K562 (cell line): ENCODE results near the gene LINGO3. TPM values are rescaled to one million over a fixed set of nuclear protein-coding genes. Genes with fewer than 3 reads are reported as not detected.

Source experiments
- ATAC-seq: fragments of 200-7000 bp; cut with Tn5 transposase; 3 replicates; pipeline ENCODE4 v1.9.1; 2020; ENCODE audit warnings: moderate library complexity
- BruUV-seq: library from RNA; stranded (reverse); fragments of 400-500 nt; replicated peaks from 2 replicates; lab custom pipeline; 2021; lab: Mats Ljungman, UMichigan
- CTCF ChIA-PET: fragments of 300-600 bp; formaldehyde crosslinking; extraction: SDS; loops from one replicate; lab custom pipeline; 2021; ENCODE audit warnings: low intra/inter-chr PET ratio; lab: Yijun Ruan, JAX
- POLR2A ChIA-PET: fragments of 300-600, 350-650 bp; sonication (Branson Sonifier 250); formaldehyde crosslinking; extraction: SDS; loops from one replicate; lab custom pipeline; 2021; ENCODE audit warnings: antibody characterized with exemption, inconsistent platforms; lab: Yijun Ruan, JAX
- DNase-seq, 4 experiments: peaks; one replicate each; pipeline versions ENCODE4 v3.0.0 to v3.0.0-alpha.2; 2011 to 2018; ENCODE audit warnings: low spot score in 3 of 4, mixed read lengths in 3 of 4; ENCODE audit errors: extremely low read depth in 1 of 4
- FAIRE-seq: peaks from 2 replicates; lab custom pipeline; 2011; peaks lifted over from hg19 to GRCh38; lab: Jason Lieb, UNC
- H2AFZ ChIP-seq: 2 replicates; pipeline ENCODE4 v1.6.0; 2011; ENCODE audit warnings: low read depth, low read length, control low read depth, inconsistent platforms
- H3K27ac ChIP-seq: fragments of 200-600 bp; 3 replicates; pipeline ENCODE4 v1.8.0; 2011; ENCODE audit warnings: low read depth, mild to moderate bottlenecking, control low read depth, inconsistent platforms, low read length, moderate library complexity, mixed read lengths; ENCODE audit errors: extremely low read depth
- H3K27me3 ChIP-seq, 2 experiments: fragments of 300-600 bp in 1 of 2; 2 replicates in 1 of 2; 3 replicates in 1 of 2; pipeline versions ENCODE4 v1.6.0 to v1.8.0; 2011; ENCODE audit warnings: inconsistent platforms in 2 of 2, low read length in 2 of 2, mild to moderate bottlenecking in 1 of 2, mixed read lengths in 1 of 2, moderate library complexity in 1 of 2; ENCODE audit not compliant: control insufficient read depth in 2 of 2, insufficient read depth in 2 of 2
- H3K36me3 ChIP-seq: fragments of 300-600 bp; 3 replicates; pipeline ENCODE4 v1.8.0; 2011; ENCODE audit warnings: mild to moderate bottlenecking, low read length, inconsistent platforms; ENCODE audit not compliant: control insufficient read depth, insufficient read depth
- H3K4me1 ChIP-seq, 2 experiments: fragments of 200-600 bp in 1 of 2; replicated peaks in 1 of 2; 2 replicates in 1 of 2; 3 replicates in 1 of 2; pipeline versions ENCODE4 v1.5.1 to v1.8.0; 2011; ENCODE audit warnings: inconsistent platforms in 2 of 2, low read length in 2 of 2, mild to moderate bottlenecking in 1 of 2, mixed read lengths in 1 of 2, moderate library complexity in 1 of 2; ENCODE audit not compliant: control insufficient read depth in 2 of 2, insufficient read depth in 2 of 2
- H3K4me2 ChIP-seq: 2 replicates; pipeline ENCODE4 v1.6.1; 2011; ENCODE audit warnings: low read length, control low read depth, inconsistent platforms, mixed read lengths; ENCODE audit not compliant: insufficient read depth
- H3K4me3 ChIP-seq: fragments of 200-600 bp; sonication (generic), shearing (Covaris generic); 2 replicates; pipeline ENCODE4 v1.5.1; 2016; ENCODE audit warnings: control low read depth, inconsistent platforms
- H3K79me2 ChIP-seq: fragments of 200-600 bp; 3 replicates; pipeline ENCODE4 v1.8.0; 2011; ENCODE audit warnings: low read length, inconsistent platforms; ENCODE audit not compliant: control insufficient read depth, insufficient read depth
- H3K9ac ChIP-seq, 2 experiments: 2 replicates each; pipeline versions ENCODE4 v1.6.0 to v1.6.1; 2011; ENCODE audit warnings: low read depth in 2 of 2, low read length in 2 of 2, control low read depth in 1 of 2, inconsistent platforms in 1 of 2, mild to moderate bottlenecking in 1 of 2, mixed read lengths in 1 of 2; ENCODE audit not compliant: insufficient read depth in 1 of 2
- H3K9me1 ChIP-seq: one replicate; pipeline ENCODE4 v1.6.0; 2011; ENCODE audit warnings: inconsistent platforms, mild to moderate bottlenecking, low read length, moderate library complexity; ENCODE audit not compliant: control insufficient read depth, insufficient read depth
- H3K9me3 ChIP-seq: replicated peaks from 2 replicates; pipeline ENCODE4 v1.5.1; 2011; ENCODE audit warnings: low read depth, low read length, inconsistent platforms; ENCODE audit not compliant: control insufficient read depth, insufficient read depth
- H4K20me1 ChIP-seq: replicated peaks from 2 replicates; pipeline ENCODE4 v1.6.1; 2011; ENCODE audit warnings: low read length, inconsistent platforms, mixed read lengths; ENCODE audit not compliant: control insufficient read depth, insufficient read depth
- CHD2 ChIP-seq: IDR thresholded peaks from 2 replicates; pipeline ENCODE4 v1.6.1; 2011; ENCODE audit warnings: low read depth, low read length
- RBFOX2 ChIP-seq: fragments of 200-400 bp; formaldehyde crosslinking; IDR thresholded peaks from 2 replicates; pipeline ENCODE4 v1.6.1; 2017; ENCODE audit warnings: low read depth, mild to moderate bottlenecking, low read length, moderate library complexity
- ZNF384 ChIP-seq: IDR thresholded peaks from 2 replicates; pipeline ENCODE4 v1.6.1; 2012; ENCODE audit warnings: low read depth, low read length, improper control_type of control experiment
- WGBS: fragments of 100-300 bp; shearing (Covaris generic); methylation state at CpG from one replicate; pipeline ENCODE4 v1.1.6; 2016; ENCODE audit warnings: low coverage, mixed read lengths; ENCODE audit not compliant: insufficient coverage; ENCODE audit errors: missing lambda C conversion rate; 5-methylcytosine and 5-hydroxymethylcytosine counted together
- in situ Hi-C: fragments of 300-500 bp; cut with MboI; formaldehyde crosslinking; loops from 4 replicates; pipeline ENCODE4 v1.15.0; 2018; ENCODE audit warnings: inconsistent platforms, mixed read lengths
- intact Hi-C: fragments of 100-400 bp; cut with micrococcal nuclease; formaldehyde crosslinking; loops from 2 replicates; pipeline ENCODE4 v1.14.2; 2022
- polyA plus RNA-seq, 8 experiments: library from polyadenylated mRNA; depleted of rRNA in 4 of 8; stranded (reverse) in 5 of 8; unstranded in 3 of 8; fragments of >200 nt; fragmentation: Nextera tagmentation in 2 of 8; fragmentation: Illumina TruSeq in 1 of 8; extraction: Ambion mirVana in 2 of 8; extraction: Trizol in 1 of 8; gene quantifications; 2 replicates each; pipeline versions ENCODE4 v1.2.1 to v1.2.3, GENCODE V29; 2011 to 2014; ENCODE audit warnings: inconsistent platforms in 1 of 8, missing spikeins in 1 of 8
- total RNA-seq, 7 experiments: library from RNA; depleted of rRNA in 6 of 7; stranded (reverse); fragments of >200 nt in 6 of 7; fragmentation: Illumina TruSeq in 2 of 7; extraction: Trizol in 2 of 7; gene quantifications; 2 replicates each; pipeline versions ENCODE4 v1.2.1 to v1.2.3, GENCODE V29; 2011 to 2021; ENCODE audit warnings: low replicate concordance in 1 of 7

The LINGO3 gene
- total and polyA plus RNA-seq, 9 of the 15 experiments (the other 6 are each of a cell fraction or from before 2014, with no cell fraction given): 0.03 to 0.05 (median 0.03) TPM; not detected in 6

GRCh38 chr19:2326699-2327360 is 18.9 kb upstream of the LINGO3 start:
- intact Hi-C loops (loop anchor here (10.0 kb wide), 1 partner anchor 58 kb away; no protein-coding TSS in a partner anchor), in situ Hi-C loops (no loop called here)
- Histone ChIP-seq H3K9me3 (no peaks in the 10 kb centered on the region), H3K79me2 (peaks cover 69% of the 10 kb centered on the region), H3K9me1 (no peaks in the 10 kb centered on the region), H3K27me3 (no peaks in the 10 kb centered on the region), H3K9ac (peak overlapping the region; percentile 90 to 99; a peak in 3 of 4 replicates), H4K20me1 (no peaks in the 10 kb centered on the region), H3K4me3 (peak overlapping the region; percentile 98; the same call in 1 of the 2 replicates), H3K4me2 (peak overlapping the region; percentile 88; the same call in 1 of the 2 replicates), H2AFZ (no peak overlapping the region), H3K36me3 (peaks cover 56% of the 10 kb centered on the region), H3K27ac (peak overlapping the region; percentile 74; the same call in 1 of the 3 replicates), H3K4me1 (peaks cover 28 to 64% of the 10 kb centered on the region in 2 experiments; a peak in 4 of 5 replicates)
- BruUV-seq: no TSS peak
- WGBS: 87% methylated on average over 14 of the region's 16 CpGs
- TF ChIP-seq RBFOX2 (0 out of 2 replicates have a peak, but pooled peaks have one; percentile 49), ZNF384 (no peak), CHD2 (no peak)
- CTCF ChIA-PET: no interaction called here
- FAIRE-seq: peak; percentile 67
- ATAC-seq: no peak
- no peak for DNase-seq
- POLR2A ChIA-PET: interaction anchor here (0.7 to 2.2 kb wide), 4 partner anchors 9 to 85 kb away, joined by 3 to 13 read pairs (median 4); no protein-coding TSS in a partner anchor
